H9 (cell line): ENCODE data around the gene ZSCAN29. TPM values are rescaled to one million over a fixed set of nuclear protein-coding genes. Genes with fewer than 3 reads are reported as not detected.

ENCODE experiments used
- DNase-seq: peaks from one replicate; pipeline ENCODE4 v3.0.0-alpha.2; 2017
- H2AFZ ChIP-seq: one replicate; pipeline ENCODE4 v1.6.1; 2013; ENCODE audit warnings: mild to moderate bottlenecking, low read length, control low read depth, moderate library complexity
- H2AK5ac ChIP-seq: 2 replicates; pipeline ENCODE4 v1.6.1; 2013; ENCODE audit warnings: low read length, control low read depth, mixed read lengths; ENCODE audit not compliant: insufficient read length
- H2BK120ac ChIP-seq: one replicate; pipeline ENCODE4 v1.6.1; 2013; ENCODE audit warnings: low read depth, mild to moderate bottlenecking, low read length, control low read depth, inconsistent platforms; ENCODE audit not compliant: poor library complexity, severe bottlenecking
- H2BK12ac ChIP-seq: 2 replicates; pipeline ENCODE4 v1.6.1; 2013; ENCODE audit warnings: low read length, control low read depth, mixed read lengths, low read depth; ENCODE audit not compliant: insufficient read length
- H2BK15ac ChIP-seq: 2 replicates; pipeline ENCODE4 v1.6.1; 2013; ENCODE audit warnings: low read depth, low read length, control low read depth
- H2BK20ac ChIP-seq: one replicate; pipeline ENCODE4 v1.6.1; 2013; ENCODE audit warnings: low read depth, mild to moderate bottlenecking, low read length, control low read depth, inconsistent platforms; ENCODE audit not compliant: poor library complexity, severe bottlenecking
- H2BK5ac ChIP-seq: 2 replicates; pipeline ENCODE4 v1.6.1; 2013; ENCODE audit warnings: low read length, control low read depth, mixed read lengths; ENCODE audit not compliant: insufficient read length
- H3K14ac ChIP-seq: 2 replicates; pipeline ENCODE4 v1.6.1; 2013; ENCODE audit warnings: low read length, control low read depth; ENCODE audit not compliant: insufficient read depth
- H3K18ac ChIP-seq: 2 replicates; pipeline ENCODE4 v1.6.1; 2013; ENCODE audit warnings: low read depth, mild to moderate bottlenecking, mixed read lengths, low read length, control low read depth; ENCODE audit not compliant: insufficient read length
- H3K23ac ChIP-seq: 2 replicates; pipeline ENCODE4 v1.6.1; 2013; ENCODE audit warnings: low read length, control low read depth, mixed read lengths, low read depth; ENCODE audit not compliant: insufficient read length
- H3K23me2 ChIP-seq: 2 replicates; pipeline ENCODE4 v1.6.1; 2013; ENCODE audit warnings: low read depth, mild to moderate bottlenecking, mixed read lengths, low read length, control low read depth; ENCODE audit not compliant: insufficient read length, poor library complexity, severe bottlenecking
- H3K27ac ChIP-seq: 2 replicates; pipeline ENCODE4 v1.5.1; 2013; ENCODE audit warnings: low read length, control low read depth, mixed read lengths, low read depth; ENCODE audit not compliant: insufficient read length
- H3K27me3 ChIP-seq: 2 replicates; pipeline ENCODE4 v1.6.1; 2013; ENCODE audit warnings: low read length, control low read depth, inconsistent platforms; ENCODE audit not compliant: insufficient read depth
- H3K4ac ChIP-seq: 2 replicates; pipeline ENCODE4 v1.6.1; 2013; ENCODE audit warnings: low read depth, mild to moderate bottlenecking, control low read depth, inconsistent platforms, low read length, moderate library complexity
- H3K4me1 ChIP-seq: 2 replicates; pipeline ENCODE4 v1.6.1; 2013; ENCODE audit warnings: low read length, control low read depth, inconsistent platforms; ENCODE audit not compliant: insufficient read depth
- H3K4me2 ChIP-seq: 2 replicates; pipeline ENCODE4 v1.6.1; 2013; ENCODE audit warnings: low read length, control low read depth, mixed read lengths; ENCODE audit not compliant: insufficient read length, insufficient read depth
- H3K56ac ChIP-seq: 2 replicates; pipeline ENCODE4 v1.6.1; 2013; ENCODE audit warnings: low read depth, mild to moderate bottlenecking, mixed read lengths, low read length, control low read depth; ENCODE audit not compliant: insufficient read length
- H3K79me1 ChIP-seq: 2 replicates; pipeline ENCODE4 v1.6.1; 2013; ENCODE audit warnings: low read depth, mild to moderate bottlenecking, moderate library complexity, low read length, control low read depth, inconsistent platforms; ENCODE audit not compliant: insufficient read depth, poor library complexity, severe bottlenecking
- H3K79me2 ChIP-seq: 2 replicates; pipeline ENCODE4 v1.6.1; 2013; ENCODE audit warnings: low read length, control low read depth, inconsistent platforms; ENCODE audit not compliant: insufficient read depth
- H3K9ac ChIP-seq: 2 replicates; pipeline ENCODE4 v1.6.1; 2013; ENCODE audit warnings: low read length, control low read depth, mixed read lengths; ENCODE audit not compliant: insufficient read length; ENCODE audit errors: extremely low read depth
- H3K9me3 ChIP-seq: one replicate; pipeline ENCODE4 v1.6.1; 2013; ENCODE audit warnings: low read depth, low read length, inconsistent platforms; ENCODE audit not compliant: control insufficient read depth
- H3T11ph ChIP-seq: one replicate; pipeline ENCODE4 v1.6.1; 2013; ENCODE audit warnings: mild to moderate bottlenecking, low read length, control low read depth, inconsistent platforms
- H4K20me1 ChIP-seq: one replicate; pipeline ENCODE4 v1.6.1; 2013; ENCODE audit not compliant: control insufficient read depth, insufficient read length, insufficient read depth
- H4K5ac ChIP-seq: 2 replicates; pipeline ENCODE4 v1.6.1; 2013; ENCODE audit warnings: low read depth, mild to moderate bottlenecking, mixed read lengths, low read length, control low read depth; ENCODE audit not compliant: insufficient read length
- H4K8ac ChIP-seq: replicated peaks from 2 replicates; pipeline ENCODE4 v1.6.1; 2013; ENCODE audit warnings: low read length, control low read depth, mixed read lengths, low read depth; ENCODE audit not compliant: insufficient read length
- H4K91ac ChIP-seq: 2 replicates; pipeline ENCODE4 v1.6.1; 2013; ENCODE audit warnings: low read depth, mild to moderate bottlenecking, moderate library complexity, mixed read lengths, low read length, control low read depth; ENCODE audit not compliant: insufficient read length
- H3K27ac Mint-ChIP-seq, 3 experiments: 2 replicates in 2 of 3; 3 replicates in 1 of 3; pipeline ENCODE4 v1.8.0; 2020 to 2021; ENCODE audit warnings: mixed read lengths in 3 of 3, mild to moderate bottlenecking in 1 of 3, moderate library complexity in 1 of 3
- H3K27me3 Mint-ChIP-seq: 2 replicates; pipeline ENCODE4 v1.8.0; 2021; ENCODE audit warnings: low read depth, mild to moderate bottlenecking, moderate library complexity, mixed read lengths
- H3K36me3 Mint-ChIP-seq, 3 experiments: 2 replicates in 2 of 3; 3 replicates in 1 of 3; pipeline ENCODE4 v1.8.0; 2020 to 2021; ENCODE audit warnings: low read depth in 3 of 3, mixed read lengths in 3 of 3; ENCODE audit not compliant: insufficient read depth in 1 of 3
- H3K4me1 Mint-ChIP-seq, 2 experiments: 2 replicates each; pipeline ENCODE4 v1.8.0; 2020; ENCODE audit warnings: mixed read lengths in 2 of 2
- H3K4me3 Mint-ChIP-seq, 2 experiments: 2 replicates in 1 of 2; 3 replicates in 1 of 2; pipeline ENCODE4 v1.8.0; 2020 to 2021; ENCODE audit warnings: mild to moderate bottlenecking in 2 of 2, mixed read lengths in 2 of 2, moderate library complexity in 1 of 2
- H3K9me3 Mint-ChIP-seq, 2 experiments: 2 replicates in 1 of 2; 3 replicates in 1 of 2; pipeline ENCODE4 v1.8.0; 2020; ENCODE audit warnings: mild to moderate bottlenecking in 2 of 2, mixed read lengths in 2 of 2, moderate library complexity in 1 of 2
- CTCF ChIP-seq: fragments of 200-600 bp; sonication (generic); conservative IDR thresholded peaks from 3 replicates; pipeline ENCODE4 v1.8.0; 2021; ENCODE audit warnings: antibody characterized with exemption, mild to moderate bottlenecking
- WGBS: extraction: QIAGEN DNeasy Blood & Tissue Kit; methylation state at CpG from one replicate; pipeline ENCODE4 v1.1.7; 2013; ENCODE audit warnings: missing lambda C conversion rate, low lambda C conversion rate, mixed read lengths; ENCODE audit not compliant: insufficient read length; ENCODE audit errors: extremely low coverage; 5-methylcytosine and 5-hydroxymethylcytosine counted together
- total RNA-seq: library from RNA; stranded (reverse); gene quantifications from 2 replicates; pipeline ENCODE4 v1.2.1, GENCODE V29; 2021

The ZSCAN29 gene
- total RNA-seq, 1 experiment from 2014 or later = 52.5 TPM

- Histone ChIP-seq H3K4me2 (no peak overlapping the region), H2AFZ (no peak overlapping the region), H3K4me1 (no peaks in the 10 kb centered on the region), H3K79me1 (no peaks in the 10 kb centered on the region), H3K4ac (no peak overlapping the region), H2BK120ac (no peak overlapping the region), H3K27me3 (no peaks in the 10 kb centered on the region), H2BK15ac (no peak overlapping the region), H2BK20ac (no peak overlapping the region), H3K79me2 (no peaks in the 10 kb centered on the region), H3K27ac (no peak overlapping the region), H2BK5ac (no peak overlapping the region), H4K91ac (no peak overlapping the region), H4K5ac (no peak overlapping the region), H2AK5ac (no peak overlapping the region), H4K8ac (no peak overlapping the region), H4K20me1 (no peaks in the 10 kb centered on the region), H2BK12ac (no peak overlapping the region), H3K18ac (no peak overlapping the region), H3K14ac (no peak overlapping the region), H3K23ac (no peak overlapping the region), H3K23me2 (no peaks in the 10 kb centered on the region), H3K9me3 (no peaks in the 10 kb centered on the region), H3K9ac (no peak overlapping the region), H3T11ph (no peak overlapping the region), H3K56ac (no peak overlapping the region)
- WGBS = no CpG with 5 or more reads among the region's 8 CpGs
- no peak for TF ChIP-seq CTCF
- H3K27me3 Mint-ChIP-seq = no peaks in the 10 kb centered on the region
- H3K9me3 Mint-ChIP-seq = no peaks in the 10 kb centered on the region
- H3K27ac Mint-ChIP-seq = peak overlapping the region in 1 of 3 experiments; percentile 78; a peak in 3 of 7 replicates
- H3K4me3 Mint-ChIP-seq = no peak overlapping the region
- no peaks in the 10 kb centered on the region for H3K4me1 Mint-ChIP-seq
- H3K36me3 Mint-ChIP-seq = peaks cover 35 to 89% (median 82%) of the 10 kb centered on the region in 3 experiments
- DNase-seq = no peak
Observed at GRCh38 chr15:43403616-43404015, 32.8 kb upstream of the ZSCAN29 start.
